Epithelial cell of proximal tubule (primary cell): ENCODE data around the gene OPN4. TPM values are rescaled to one million over a fixed set of nuclear protein-coding genes. Genes with fewer than 3 reads are reported as not detected.

ENCODE experiments used
- DNase-seq: peaks from one replicate; pipeline ENCODE4 v3.0.0-alpha.2; 2011; ENCODE audit warnings: low read depth
- H3K4me3 ChIP-seq: 2 replicates; pipeline ENCODE4 v1.5.1; 2011; ENCODE audit warnings: low read depth, mild to moderate bottlenecking, low read length
- CTCF ChIP-seq: conservative IDR thresholded peaks from 2 replicates; pipeline ENCODE4 v1.5.1; 2012; ENCODE audit warnings: low read depth, mild to moderate bottlenecking, low read length
- total RNA-seq: library from RNA; depleted of rRNA; stranded (reverse); fragments of >200 nt; gene quantifications from 2 replicates; pipeline ENCODE4 v1.2.3, GENCODE V29; 2015

OPN4 gene
- total RNA-seq, 1 donor from 2014 or later, result not detected

GRCh38 chr10:86700851-86701617 is 46.7 kb downstream of the OPN4 start:
- TF ChIP-seq CTCF, result no peak
- DNase-seq, result no peak
- no peak overlapping the region for H3K4me3 ChIP-seq

- no peak for DNase-seq
- no peak overlapping the region for H3K4me3 ChIP-seq
- no peak for TF ChIP-seq CTCF
Measured at GRCh38 chr10:86703176-86703575, 48.8 kb downstream of the OPN4 start.

GRCh38 chr10:86705139-86705538 is 50.8 kb downstream of the OPN4 start:
- DNase-seq, result no peak
- H3K4me3 ChIP-seq, result no peak overlapping the region
- TF ChIP-seq CTCF, result no peak

- TF ChIP-seq CTCF, result no peak
- H3K4me3 ChIP-seq, result no peak overlapping the region
- no peak for DNase-seq
Measured at GRCh38 chr10:86705905-86706304, 51.6 kb downstream of the OPN4 start.

GRCh38 chr10:86706401-86706841 is 52.1 kb downstream of the OPN4 start:
- no peak for DNase-seq
- TF ChIP-seq CTCF, result no peak
- no peak overlapping the region for H3K4me3 ChIP-seq

GRCh38 chr10:86706977-86707376 is 52.6 kb downstream of the OPN4 start:
- no peak overlapping the region for H3K4me3 ChIP-seq
- no peak for DNase-seq
- no peak for TF ChIP-seq CTCF

GRCh38 chr10:86707505-86707904 is 53.2 kb downstream of the OPN4 start:
- TF ChIP-seq CTCF, result no peak
- no peak overlapping the region for H3K4me3 ChIP-seq
- no peak for DNase-seq
